Jurkat, Clone E6-1 (cell line): ENCODE data around the gene SIGLEC7.

ENCODE experiments used
- DNase-seq: peaks from one replicate; pipeline ENCODE4 v3.0.0-alpha.2; 2011; ENCODE audit warnings: low read depth, low spot score
- H3K4me3 ChIP-seq: 2 replicates; pipeline ENCODE4 v1.5.1; 2011; ENCODE audit warnings: mild to moderate bottlenecking, low read length, control low read depth, moderate library complexity

SIGLEC7 gene

GRCh38 chr19:51188227-51188559, 46.1 kb downstream of the SIGLEC7 start:
- H3K4me3 ChIP-seq = no peak overlapping the region

GRCh38 chr19:51192689-51193088, 50.6 kb downstream of the SIGLEC7 start:
- no peak overlapping the region for H3K4me3 ChIP-seq
- no peak for DNase-seq

More at GRCh38 chr19:51188227-51188559, 46.1 kb downstream of the SIGLEC7 start:
- DNase-seq = no peak

- no peak for DNase-seq
- no peak overlapping the region for H3K4me3 ChIP-seq
These were observed 52.6 kb downstream of the SIGLEC7 start for GRCh38 chr19:51194527-51195315.

GRCh38 chr19:51195316-51195586, 53.1 kb downstream of the SIGLEC7 start:
- H3K4me3 ChIP-seq = no peak overlapping the region
- DNase-seq = no peak

GRCh38 chr19:51195616-51196015, 53.5 kb downstream of the SIGLEC7 start:
- H3K4me3 ChIP-seq = no peak overlapping the region
- no peak for DNase-seq

GRCh38 chr19:51196181-51196580, 54.1 kb downstream of the SIGLEC7 start:
- no peak for DNase-seq
- no peak overlapping the region for H3K4me3 ChIP-seq

GRCh38 chr19:51198641-51199040, 56.5 kb downstream of the SIGLEC7 start:
- no peak overlapping the region for H3K4me3 ChIP-seq
- DNase-seq = no peak

GRCh38 chr19:51200071-51200666, 58.1 kb downstream of the SIGLEC7 start:
- no peak overlapping the region for H3K4me3 ChIP-seq

GRCh38 chr19:51201712-51202111, 59.6 kb downstream of the SIGLEC7 start:
- H3K4me3 ChIP-seq = no peak overlapping the region
- no peak for DNase-seq

More at GRCh38 chr19:51200071-51200666, 58.1 kb downstream of the SIGLEC7 start:
- no peak for DNase-seq
